ENCODE results near the gene WNT3A.

- TF ChIP-seq RFX5 (IDR thresholded peaks at IDR 0.05; ENCODE audit: low read depth, low read length), result no peak
- no peak for TF ChIP-seq ZFP30 (CRISPR knock-in tag; IDR thresholded peaks at IDR 0.05; ENCODE audit: borderline replicate concordance)
- no peak for TF ChIP-seq HDAC2 (IDR thresholded peaks at IDR 0.05)
- TF ChIP-seq ZNF707 (CRISPR knock-in tag; conservative IDR thresholded peaks at IDR 0.05), result no peak; the same call in 1 of the 2 replicates
- TF ChIP-seq CTCF (IDR thresholded peaks at IDR 0.05 in 2 of 3, conservative IDR thresholded peaks at IDR 0.05 in 1 of 3; ENCODE audit: insufficient read depth in 2 of 3, low read depth in 1 of 3, low read length in 3 of 3), result no peak
- no peak for TF ChIP-seq GABPB1 (CRISPR knock-in tag; IDR thresholded peaks at IDR 0.05)
- no peak for TF ChIP-seq ZNF740 (CRISPR knock-in tag; IDR thresholded peaks at IDR 0.05)
- TF ChIP-seq ZNF740 (tag; IDR thresholded peaks at IDR 0.05), result no peak
- TF ChIP-seq SMARCA5 (IDR thresholded peaks at IDR 0.05), result no peak
- no peak for TF ChIP-seq SLC30A9 (CRISPR knock-in tag; IDR thresholded peaks at IDR 0.05)
Measured at GRCh38 chr1:228084797-228085196, 78.0 kb downstream of the WNT3A start.
